ENCODE data around the gene ENO2.

ENO2 gene

DNA sequence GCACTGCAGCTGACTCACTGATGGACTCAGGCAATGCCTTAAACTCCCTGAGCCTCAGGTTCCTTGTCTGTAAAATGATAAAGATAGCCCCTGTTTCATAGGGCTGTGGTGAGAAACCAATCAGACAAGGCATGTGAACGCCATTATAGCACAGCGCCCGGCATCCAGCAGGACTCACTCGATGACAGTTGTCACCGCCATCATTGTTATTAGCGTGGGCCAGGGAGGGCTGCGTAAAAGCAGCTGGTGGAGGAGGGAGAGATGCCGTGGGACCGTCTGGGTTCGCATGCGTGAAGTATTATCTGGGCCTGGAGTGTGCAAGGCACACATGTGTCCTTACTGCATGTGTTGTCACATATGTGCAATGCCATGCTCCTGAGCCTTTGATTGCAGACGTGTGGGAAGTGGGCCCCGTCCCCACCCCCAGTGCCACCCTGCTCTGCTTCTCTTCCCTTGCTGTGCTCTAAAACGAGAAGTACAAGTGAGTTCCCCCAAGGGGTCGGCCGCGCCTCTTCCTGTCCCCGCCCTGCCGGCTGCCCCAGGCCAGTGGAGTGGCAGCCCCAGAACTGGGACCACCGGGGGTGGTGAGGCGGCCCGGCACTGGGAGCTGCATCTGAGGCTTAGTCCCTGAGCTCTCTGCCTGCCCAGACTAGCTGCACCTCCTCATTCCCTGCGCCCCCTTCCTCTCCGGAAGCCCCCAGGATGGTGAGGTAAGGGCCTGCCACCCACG is 36.6 kb downstream of the ENO2 start, which contains the start of gene PTPN6:
Gene PTPN6, plus strand, starts transcription at position 546 of the 730 bp plus-strand sequence. Its CDS starts 157 bp downstream, at position 703.
- DNase-seq, result no peak

DNA sequence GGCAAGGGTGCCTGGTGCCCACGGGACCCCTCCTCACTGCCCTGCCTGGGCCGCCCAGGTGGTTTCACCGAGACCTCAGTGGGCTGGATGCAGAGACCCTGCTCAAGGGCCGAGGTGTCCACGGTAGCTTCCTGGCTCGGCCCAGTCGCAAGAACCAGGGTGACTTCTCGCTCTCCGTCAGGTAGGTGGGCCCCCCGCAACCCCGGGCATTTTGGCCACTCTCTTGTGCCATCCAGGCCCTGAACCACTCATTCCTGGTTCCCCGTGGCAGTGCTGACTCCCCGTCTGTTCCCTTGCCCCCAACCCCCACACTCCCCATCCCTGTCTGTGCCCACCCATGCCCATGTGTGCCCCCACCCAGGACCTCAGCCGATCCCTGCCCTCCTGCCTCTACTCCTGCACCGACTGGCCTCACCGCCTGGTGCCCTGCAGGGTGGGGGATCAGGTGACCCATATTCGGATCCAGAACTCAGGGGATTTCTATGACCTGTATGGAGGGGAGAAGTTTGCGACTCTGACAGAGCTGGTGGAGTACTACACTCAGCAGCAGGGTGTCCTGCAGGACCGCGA is 37.3 kb downstream of the ENO2 start:
- DNase-seq, result no peak

- no peak for DNase-seq
Measured at GRCh38 chr12:6952121-6952862, 37.9 kb downstream of the ENO2 start.

DNA sequence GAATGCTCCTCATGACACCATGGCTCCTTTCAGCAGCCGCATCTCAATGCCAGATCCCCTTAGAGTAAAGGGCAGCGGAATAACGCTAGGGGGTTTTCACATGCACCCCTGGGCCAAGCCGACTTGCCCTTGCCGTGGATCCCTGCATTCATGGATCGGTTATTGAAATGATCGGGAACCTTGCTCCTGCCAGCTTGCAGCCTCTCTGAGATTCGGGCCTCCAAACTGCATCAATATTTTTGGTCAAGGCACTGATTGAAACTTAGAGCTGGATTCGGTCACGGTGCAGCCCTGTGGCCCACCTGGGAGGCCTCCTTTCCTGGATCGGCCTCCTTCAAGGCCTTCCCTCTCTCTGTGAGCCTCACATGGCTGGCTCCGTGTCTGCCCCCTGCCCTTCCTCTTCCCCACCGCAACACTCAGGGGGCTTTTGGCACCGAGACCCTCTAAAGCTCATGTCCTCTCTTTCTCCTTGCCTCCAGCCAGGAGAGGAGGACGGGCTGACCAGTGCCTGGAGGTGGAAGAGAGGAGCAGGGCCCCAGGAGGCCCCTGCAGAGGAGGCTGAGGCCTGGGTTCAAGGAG is 38.6 kb downstream of the ENO2 start:
- DNase-seq, result no peak

DNA sequence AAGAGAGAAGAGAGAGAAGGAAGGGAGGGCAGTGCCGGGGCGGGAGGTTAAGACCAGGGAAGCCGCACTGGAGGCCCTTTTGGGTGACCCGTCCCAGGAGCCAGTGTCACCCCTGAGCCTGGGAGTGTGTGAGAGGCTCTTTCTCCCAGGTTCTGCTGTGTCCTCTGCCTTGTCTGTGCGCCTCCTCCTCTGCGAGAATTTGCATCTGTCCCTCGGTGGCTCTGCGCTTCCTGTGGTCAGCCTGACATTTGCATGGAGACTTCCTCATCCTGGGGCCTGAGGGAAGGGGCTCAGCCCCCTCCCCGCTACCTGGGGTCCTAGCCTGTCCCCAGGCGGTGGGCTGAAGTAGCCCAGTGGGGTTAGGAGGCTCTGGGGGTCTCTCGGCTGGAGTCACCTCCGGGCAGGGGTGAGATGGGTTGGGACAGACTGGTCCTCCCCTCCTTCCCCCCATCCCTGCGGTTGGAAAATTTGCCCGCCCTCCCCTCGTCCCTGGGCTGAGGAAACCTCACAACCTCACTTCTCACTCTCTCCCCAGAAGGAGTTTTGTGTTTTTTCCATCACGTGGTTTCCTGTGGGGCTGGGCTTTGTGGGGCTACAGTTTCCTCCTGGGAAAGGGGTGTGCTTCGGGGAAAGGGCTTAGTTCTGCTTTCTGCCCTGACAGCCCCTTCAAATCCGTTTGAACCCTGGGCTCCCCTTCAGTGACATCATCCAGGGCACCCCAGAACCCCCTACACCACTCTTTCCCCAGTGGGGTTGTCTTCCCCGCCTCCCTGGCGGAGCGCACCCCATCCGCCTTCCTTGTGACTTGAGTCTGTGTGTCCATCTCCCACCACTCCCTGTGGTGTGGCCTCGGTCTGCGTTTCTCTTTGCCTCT is 39.3 kb downstream of the ENO2 start:
- DNase-seq, result no peak

- no peak for DNase-seq
Measured at GRCh38 chr12:6954316-6955107, 40.1 kb downstream of the ENO2 start.

DNA sequence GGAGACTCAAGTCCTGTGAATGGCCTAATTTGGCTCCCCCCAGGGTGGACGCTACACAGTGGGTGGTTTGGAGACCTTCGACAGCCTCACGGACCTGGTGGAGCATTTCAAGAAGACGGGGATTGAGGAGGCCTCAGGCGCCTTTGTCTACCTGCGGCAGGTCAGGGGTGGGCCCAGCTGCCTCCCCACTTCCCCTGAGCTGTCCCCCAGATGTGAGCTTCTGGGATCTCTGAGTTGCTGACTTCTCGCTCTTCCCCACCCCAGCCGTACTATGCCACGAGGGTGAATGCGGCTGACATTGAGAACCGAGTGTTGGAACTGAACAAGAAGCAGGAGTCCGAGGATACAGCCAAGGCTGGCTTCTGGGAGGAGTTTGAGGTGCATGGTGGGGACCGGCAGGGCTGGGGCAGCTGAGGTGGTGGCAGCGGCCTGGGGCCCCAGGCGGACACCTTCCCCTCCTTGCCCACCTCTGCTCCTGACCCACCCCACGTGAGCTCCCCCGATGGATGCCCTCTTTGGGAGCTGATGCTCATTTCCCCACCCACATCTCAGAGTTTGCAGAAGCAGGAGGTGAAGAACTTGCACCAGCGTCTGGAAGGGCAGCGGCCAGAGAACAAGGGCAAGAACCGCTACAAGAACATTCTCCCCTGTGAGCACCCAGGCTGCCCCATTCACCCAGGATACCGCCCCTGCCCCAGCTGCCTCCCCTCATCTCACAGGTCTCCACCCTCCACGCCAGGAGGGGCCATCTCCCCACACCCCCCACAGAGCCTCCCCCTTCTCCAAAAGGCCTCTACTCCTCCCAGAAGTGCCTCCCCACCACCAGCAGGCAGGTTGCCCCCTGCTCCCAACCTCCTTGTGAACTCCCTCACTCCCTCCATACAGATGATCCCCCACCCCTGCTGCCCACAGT is 41.0 kb downstream of the ENO2 start:
- DNase-seq, result no peak

GRCh38 chr12:6956021-6956727 is 41.8 kb downstream of the ENO2 start:
- DNase-seq, result no peak

- DNase-seq, result no peak
Measured at GRCh38 chr12:6957151-6957701, 42.8 kb downstream of the ENO2 start.

DNA sequence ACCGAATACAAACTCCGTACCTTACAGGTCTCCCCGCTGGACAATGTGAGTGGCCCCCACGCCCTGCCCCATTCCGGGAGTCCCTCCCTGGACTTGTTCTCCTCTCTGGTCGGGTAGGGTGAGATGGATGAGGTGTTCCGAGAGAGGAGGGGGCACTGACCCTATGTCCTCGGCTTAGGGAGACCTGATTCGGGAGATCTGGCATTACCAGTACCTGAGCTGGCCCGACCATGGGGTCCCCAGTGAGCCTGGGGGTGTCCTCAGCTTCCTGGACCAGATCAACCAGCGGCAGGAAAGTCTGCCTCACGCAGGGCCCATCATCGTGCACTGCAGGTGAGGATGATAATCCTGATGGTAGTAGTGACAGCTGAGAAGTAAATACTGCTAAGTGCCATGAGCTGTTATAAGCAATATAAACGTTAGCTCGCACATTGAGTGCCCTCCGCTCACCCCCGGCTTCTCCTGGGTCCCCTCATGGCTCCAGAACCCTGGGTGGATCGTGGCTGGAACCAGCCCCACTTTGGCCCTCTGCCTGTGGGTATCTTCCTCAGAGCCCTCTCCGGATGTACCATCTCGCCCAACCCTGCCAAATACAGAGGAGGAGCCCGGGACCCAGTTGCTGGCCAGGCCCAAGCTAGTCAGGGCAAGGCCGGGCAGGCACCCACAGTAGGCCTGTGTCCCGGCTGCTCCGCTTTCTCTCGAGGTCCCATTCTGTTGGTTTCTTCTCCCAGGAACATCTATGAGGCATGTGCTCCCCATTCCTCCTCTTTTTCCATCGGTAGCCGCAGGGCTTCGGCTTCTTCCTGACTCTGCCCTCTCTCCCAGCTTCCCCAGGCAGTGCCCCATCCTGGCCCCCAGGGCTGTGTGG is 43.6 kb downstream of the ENO2 start:
- DNase-seq, result no peak

DNA sequence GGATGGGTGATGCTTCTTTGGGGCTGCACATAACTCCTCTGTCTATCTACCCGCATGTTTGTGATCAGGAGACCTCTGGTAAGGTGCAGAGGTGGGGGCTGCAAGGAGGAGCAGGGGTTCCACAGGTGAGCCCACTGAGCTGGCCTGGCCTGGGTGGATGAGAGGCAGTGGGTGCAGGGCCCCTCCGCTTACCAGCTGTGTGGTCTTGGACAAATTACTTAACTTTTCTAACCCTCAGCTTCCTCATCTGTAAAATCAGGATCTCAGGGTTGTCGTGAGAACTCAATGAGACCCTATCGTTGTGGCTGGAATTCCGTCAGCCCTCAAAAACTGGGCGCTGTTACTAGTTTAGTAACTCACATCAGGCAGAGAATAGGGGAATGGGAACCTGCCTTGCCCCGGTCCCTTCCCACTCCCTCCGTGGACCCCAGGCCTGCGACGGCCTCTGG is 44.3 kb downstream of the ENO2 start:
- no peak for DNase-seq

DNA sequence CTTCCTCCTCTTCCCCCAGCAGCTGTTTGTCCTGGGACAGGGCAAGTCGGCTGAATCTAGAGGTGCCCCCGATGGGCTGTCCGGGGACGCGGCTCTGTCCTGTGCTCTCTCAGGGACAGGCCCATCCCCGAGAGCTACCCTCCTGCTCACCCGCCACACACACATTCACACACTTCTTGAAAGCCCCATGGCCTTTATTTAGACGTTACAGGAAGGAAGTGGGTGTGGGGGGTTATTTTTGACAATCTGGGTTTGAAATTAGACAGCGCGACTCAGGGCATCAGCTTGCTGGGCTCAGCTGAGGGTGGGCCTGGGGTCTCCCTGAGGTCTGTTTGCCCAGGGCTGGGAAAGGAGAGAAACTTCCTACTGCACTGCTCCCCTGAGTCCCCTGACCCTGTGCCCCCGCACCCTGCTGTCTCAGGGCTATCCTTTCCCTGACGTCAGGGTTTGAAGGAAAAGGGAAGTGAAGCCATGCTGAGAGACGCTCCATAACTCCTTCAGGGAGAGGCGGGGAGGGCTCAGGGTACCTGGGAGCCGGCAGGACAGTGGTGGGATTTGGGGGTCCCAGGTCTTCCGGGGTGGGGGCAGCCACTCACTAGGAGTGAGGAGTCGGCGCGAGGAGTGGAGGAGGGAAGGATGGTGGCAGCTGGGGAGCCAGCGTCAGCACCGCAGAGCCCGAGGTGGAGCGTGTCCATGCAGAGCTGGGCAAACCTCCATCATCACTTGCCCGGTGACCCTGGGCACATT is 44.9 kb downstream of the ENO2 start:
- DNase-seq, result no peak

GRCh38 chr12:6959805-6960592 is 45.6 kb downstream of the ENO2 start:
- DNase-seq, result no peak

DNA sequence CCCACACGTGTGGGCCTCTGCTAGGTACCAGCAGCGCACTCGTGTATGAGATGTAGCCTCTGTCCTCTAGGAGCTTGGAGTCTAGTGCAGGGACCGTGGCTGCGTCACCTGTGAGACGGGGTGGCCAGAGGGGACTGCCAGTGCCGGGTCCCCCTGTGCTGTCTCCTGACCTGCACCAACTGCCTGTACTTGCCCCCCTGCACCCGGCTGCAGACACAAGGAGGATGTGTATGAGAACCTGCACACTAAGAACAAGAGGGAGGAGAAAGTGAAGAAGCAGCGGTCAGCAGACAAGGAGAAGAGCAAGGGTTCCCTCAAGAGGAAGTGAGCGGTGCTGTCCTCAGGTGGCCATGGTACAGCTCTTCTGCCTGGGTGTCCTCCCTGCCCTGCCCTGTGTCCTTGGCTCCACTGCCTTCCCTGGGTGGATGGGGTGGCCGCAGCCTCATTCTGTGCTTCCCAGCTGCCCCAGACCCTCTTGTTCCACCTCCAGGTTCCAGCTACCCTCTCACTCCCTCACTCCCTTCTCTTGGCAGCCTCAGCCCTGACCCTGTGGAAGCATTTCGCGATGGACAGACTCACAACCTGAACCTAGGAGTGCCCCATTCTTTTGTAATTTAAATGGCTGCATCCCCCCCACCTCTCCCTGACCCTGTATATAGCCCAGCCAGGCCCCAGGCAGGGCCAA is 46.4 kb downstream of the ENO2 start:
- no peak for DNase-seq

DNA sequence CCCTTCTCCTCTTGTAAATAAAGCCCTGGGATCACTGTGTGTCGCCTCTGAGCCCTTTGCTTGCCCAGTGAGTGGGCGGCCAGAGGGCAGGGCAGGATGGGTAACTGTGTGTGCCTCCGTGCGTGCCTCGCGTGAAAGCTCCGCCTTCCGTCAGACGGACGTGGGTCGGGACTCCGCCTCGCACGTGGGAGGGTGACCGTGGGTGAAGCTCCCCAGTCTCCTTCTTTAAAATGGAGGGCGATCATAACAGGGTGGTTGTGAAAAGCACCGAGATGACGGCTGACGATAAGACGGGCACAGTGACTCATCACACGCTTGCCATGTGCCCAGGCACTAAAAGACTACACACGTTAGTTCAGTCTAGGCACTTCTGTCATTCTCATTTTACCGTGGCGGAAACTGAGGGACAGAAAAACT is 46.9 kb downstream of the ENO2 start:
- no peak for DNase-seq

- peak; percentile 24 for DNase-seq
Measured at GRCh38 chr12:6961695-6962284, 47.4 kb downstream of the ENO2 start.
